Neural crest cell (in vitro differentiated cells): ENCODE measurements around the gene KMT5C. TPM values are rescaled to one million over a fixed set of nuclear protein-coding genes. Genes with fewer than 3 reads are reported as not detected.

Experiments used
- DNase-seq: peaks from one replicate; pipeline ENCODE4 v3.0.0; 2021; ENCODE audit warnings: low read depth, mixed read lengths, low spot score
- H3K27ac Mint-ChIP-seq: one replicate; pipeline ENCODE4 v1.8.0; 2021; ENCODE audit warnings: mild to moderate bottlenecking, mixed read lengths; ENCODE audit not compliant: unreplicated experiment
- H3K27me3 Mint-ChIP-seq: 2 replicates; pipeline ENCODE4 v1.8.0; 2021; ENCODE audit warnings: low read depth, mild to moderate bottlenecking, mixed read lengths
- H3K36me3 Mint-ChIP-seq: 2 replicates; pipeline ENCODE4 v1.8.0; 2021; ENCODE audit warnings: low read depth, mild to moderate bottlenecking, mixed read lengths
- H3K4me1 Mint-ChIP-seq: 2 replicates; pipeline ENCODE4 v1.8.0; 2021; ENCODE audit warnings: mixed read lengths
- H3K4me3 Mint-ChIP-seq: one replicate; pipeline ENCODE4 v1.8.0; 2021; ENCODE audit warnings: mild to moderate bottlenecking, mixed read lengths
- H3K9me3 Mint-ChIP-seq: 2 replicates; pipeline ENCODE4 v1.8.0; 2021; ENCODE audit warnings: mixed read lengths
- total RNA-seq: library from RNA; stranded (reverse); gene quantifications from 2 replicates; pipeline ENCODE4 v1.2.1, GENCODE V29; 2021
- TF ChIP-seq, protein P1 (sequence below): fragments of 200-600 bp; sonication (generic); conservative IDR thresholded peaks from 2 replicates; pipeline ENCODE4 v1.5.0; 2021; ENCODE audit warnings: antibody characterized with exemption, mild to moderate bottlenecking

KMT5C gene
- total RNA-seq, 1 donor from 2014 or later: 35.2 TPM

DNA sequence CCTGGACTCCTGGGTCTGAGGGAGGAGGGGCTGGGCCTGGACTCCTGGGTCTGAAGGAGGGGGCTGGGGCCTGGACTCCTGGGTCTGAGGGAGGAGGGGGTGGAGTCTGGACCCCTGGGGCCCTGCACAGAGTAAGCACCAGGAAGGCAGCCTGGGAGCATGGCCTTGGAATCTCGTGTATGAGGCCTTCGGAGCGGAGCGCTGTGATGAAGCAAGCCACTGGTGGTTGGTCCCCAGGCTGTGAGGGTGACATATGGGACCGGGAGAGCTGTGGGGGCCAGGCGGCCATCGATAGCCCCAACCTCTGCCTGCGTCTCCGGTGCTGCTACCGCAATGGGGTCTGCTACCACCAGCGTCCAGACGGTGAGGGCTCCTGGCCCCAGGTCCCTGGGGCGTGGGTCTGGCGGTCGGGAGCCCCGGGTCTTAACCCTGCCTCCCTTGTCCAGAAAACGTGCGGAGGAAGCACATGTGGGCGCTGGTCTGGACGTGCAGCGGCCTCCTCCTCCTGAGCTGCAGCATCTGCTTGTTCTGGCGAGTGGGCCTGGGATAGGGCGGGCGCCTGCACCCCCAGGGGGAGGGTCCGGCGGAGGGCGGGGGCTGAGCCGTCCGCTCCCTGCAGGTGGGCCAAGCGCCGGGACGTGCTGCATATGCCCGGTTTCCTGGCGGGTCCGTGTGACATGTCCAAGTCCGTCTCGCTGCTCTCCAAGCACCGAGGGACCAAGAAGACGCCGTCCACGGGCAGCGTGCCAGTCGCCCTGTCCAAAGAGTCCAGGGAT, 37.9 kb downstream of the KMT5C start:
- Mint-ChIP-seq H3K36me3 (no peaks in the 10 kb centered on the region), H3K27me3 (peaks cover 48% of the 10 kb centered on the region), H3K9me3 (no peaks in the 10 kb centered on the region), H3K4me1 (peaks cover 12% of the 10 kb centered on the region), H3K27ac (no peak overlapping the region), H3K4me3 (no peak overlapping the region)
- TF ChIP-seq, protein P1, sequence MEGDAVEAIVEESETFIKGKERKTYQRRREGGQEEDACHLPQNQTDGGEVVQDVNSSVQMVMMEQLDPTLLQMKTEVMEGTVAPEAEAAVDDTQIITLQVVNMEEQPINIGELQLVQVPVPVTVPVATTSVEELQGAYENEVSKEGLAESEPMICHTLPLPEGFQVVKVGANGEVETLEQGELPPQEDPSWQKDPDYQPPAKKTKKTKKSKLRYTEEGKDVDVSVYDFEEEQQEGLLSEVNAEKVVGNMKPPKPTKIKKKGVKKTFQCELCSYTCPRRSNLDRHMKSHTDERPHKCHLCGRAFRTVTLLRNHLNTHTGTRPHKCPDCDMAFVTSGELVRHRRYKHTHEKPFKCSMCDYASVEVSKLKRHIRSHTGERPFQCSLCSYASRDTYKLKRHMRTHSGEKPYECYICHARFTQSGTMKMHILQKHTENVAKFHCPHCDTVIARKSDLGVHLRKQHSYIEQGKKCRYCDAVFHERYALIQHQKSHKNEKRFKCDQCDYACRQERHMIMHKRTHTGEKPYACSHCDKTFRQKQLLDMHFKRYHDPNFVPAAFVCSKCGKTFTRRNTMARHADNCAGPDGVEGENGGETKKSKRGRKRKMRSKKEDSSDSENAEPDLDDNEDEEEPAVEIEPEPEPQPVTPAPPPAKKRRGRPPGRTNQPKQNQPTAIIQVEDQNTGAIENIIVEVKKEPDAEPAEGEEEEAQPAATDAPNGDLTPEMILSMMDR: no peak
- DNase-seq: no peak

DNA sequence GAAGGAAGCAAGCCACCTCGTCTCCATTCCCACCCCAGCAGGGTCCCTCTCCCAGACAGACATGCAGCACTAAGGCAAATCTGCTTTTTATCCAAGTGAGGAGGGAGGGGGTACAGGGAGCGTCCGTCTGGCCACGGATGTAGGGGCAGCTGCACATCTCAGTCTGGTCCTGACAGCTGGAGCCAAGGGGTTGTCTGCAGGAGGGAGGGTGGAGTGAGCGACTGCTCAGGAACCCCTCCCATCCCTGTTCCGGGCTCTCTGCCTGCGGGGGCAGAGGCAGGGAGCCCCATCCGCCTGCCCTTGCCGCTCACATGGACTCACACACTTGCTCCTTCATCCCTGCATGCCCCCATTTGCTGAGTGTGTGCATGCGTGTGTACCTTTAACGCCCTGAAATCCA, 39.5 kb downstream of the KMT5C start:
- peaks cover 7% of the 10 kb centered on the region for H3K4me1 Mint-ChIP-seq
- H3K27me3 Mint-ChIP-seq: peaks cover 43% of the 10 kb centered on the region
- DNase-seq: no peak
- no peaks in the 10 kb centered on the region for H3K9me3 Mint-ChIP-seq
- peak overlapping the region; percentile 41 for H3K4me3 Mint-ChIP-seq
- H3K27ac Mint-ChIP-seq: peak overlapping the region; percentile 58
- no peaks in the 10 kb centered on the region for H3K36me3 Mint-ChIP-seq
- TF ChIP-seq, protein P1: no peak

DNA sequence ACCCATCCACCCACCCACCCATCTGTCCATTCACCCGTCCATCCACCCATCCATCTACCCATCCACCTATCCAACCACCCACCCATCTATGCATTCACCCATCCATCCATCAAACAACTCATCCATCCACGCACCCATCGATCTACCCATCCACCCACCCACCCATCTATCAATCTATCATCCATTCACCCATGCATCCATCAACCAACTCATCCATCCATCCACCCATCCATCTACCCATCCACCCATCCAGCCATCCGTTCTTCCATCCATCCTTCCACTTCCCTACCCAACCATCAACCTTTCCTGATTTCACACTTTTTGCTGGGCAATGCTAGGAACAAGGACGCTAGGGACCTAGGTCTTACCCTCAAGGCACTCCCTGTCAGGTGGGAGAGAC, 42.3 kb downstream of the KMT5C start:
- DNase-seq: no peak
- Mint-ChIP-seq H3K27ac (no peak overlapping the region), H3K4me3 (peak overlapping the region; percentile 78), H3K27me3 (peaks cover 31% of the 10 kb centered on the region), H3K36me3 (peaks cover 5% of the 10 kb centered on the region), H3K9me3 (no peaks in the 10 kb centered on the region), H3K4me1 (peaks cover 26% of the 10 kb centered on the region)
- TF ChIP-seq, protein P1: no peak

DNA sequence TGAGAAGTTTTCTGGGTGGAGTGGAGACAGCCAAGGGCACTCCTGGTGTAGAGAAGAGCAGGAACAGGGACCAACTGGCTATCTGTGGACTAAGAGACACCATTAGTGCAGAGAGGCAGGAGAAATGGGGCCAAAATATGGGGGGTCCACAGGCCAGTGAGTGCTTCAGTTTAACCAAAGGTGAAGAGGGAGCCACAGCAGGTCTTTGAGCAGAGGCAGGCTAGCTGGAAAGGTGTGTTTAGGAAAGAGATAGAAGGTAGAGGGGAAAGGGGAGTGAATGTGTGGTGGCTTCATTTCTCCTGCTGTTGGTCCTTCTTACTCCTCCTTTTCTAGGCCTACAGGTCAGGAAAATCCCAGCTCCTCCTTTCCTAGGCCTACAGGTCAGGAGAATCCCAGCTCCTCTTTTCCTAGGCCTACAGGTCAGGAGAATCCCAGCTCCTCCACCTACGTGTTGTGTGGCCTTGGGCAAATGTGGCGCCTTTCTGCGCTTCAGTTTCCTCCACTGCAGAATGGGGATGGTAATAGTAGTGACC, 42.9 kb downstream of the KMT5C start:
- peaks cover 27% of the 10 kb centered on the region for H3K27me3 Mint-ChIP-seq
- peaks cover 32% of the 10 kb centered on the region for H3K4me1 Mint-ChIP-seq
- H3K4me3 Mint-ChIP-seq: peak overlapping the region; percentile 78
- DNase-seq: no peak
- no peak overlapping the region for H3K27ac Mint-ChIP-seq
- no peaks in the 10 kb centered on the region for H3K9me3 Mint-ChIP-seq
- TF ChIP-seq, protein P1: no peak
- H3K36me3 Mint-ChIP-seq: peaks cover 5% of the 10 kb centered on the region

DNA sequence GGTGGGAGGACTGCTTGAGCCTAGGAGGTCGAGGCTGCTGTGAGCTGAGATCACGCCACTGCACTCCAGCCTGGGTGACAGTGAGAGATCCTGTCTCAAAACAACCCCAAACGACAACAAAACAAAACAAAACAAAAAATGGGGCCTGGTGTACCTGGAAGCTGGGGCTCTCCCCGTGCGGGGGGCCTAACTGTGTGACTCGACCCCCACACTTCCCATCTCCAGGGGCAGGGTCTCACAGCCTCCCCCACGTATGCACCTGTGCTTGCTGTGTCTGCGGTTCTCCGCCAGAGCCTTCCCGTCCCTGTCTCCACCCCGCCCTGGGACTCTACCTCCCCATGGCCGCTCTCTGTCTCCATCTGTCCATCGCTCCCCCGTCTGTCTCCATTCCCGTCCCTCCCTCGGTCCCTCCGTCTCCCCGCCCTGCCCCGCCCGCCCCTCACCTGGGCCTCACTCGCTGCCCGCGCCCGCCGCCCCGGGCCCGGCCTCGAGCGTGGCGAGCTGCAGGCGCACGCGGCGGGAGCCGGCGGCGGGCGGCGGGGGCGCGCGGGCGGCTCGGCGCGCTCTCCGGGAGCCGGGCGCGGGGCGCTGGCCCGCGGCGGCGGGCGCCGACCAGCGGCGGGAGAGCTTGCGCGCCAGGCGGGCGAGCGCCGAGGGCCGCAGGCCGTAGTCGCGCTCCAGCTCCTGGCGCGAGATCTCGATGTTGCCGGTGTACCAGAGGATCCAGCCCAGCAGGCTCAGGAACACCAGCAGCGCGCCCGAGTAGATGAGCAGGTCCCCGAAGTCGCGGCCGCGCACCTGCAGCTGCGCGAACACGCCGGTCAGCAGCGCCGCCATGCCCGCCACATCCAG, 43.8 kb downstream of the KMT5C start:
- Mint-ChIP-seq H3K27ac (peak overlapping the region; percentile 87), H3K9me3 (no peaks in the 10 kb centered on the region), H3K27me3 (peaks cover 19% of the 10 kb centered on the region), H3K36me3 (peaks cover 5% of the 10 kb centered on the region), H3K4me1 (peaks cover 36% of the 10 kb centered on the region), H3K4me3 (peak overlapping the region; percentile 74)
- TF ChIP-seq, protein P1: peak; percentile 20
- no peak for DNase-seq
